ENCODE data around the gene KRTAP4-7.

DNA sequence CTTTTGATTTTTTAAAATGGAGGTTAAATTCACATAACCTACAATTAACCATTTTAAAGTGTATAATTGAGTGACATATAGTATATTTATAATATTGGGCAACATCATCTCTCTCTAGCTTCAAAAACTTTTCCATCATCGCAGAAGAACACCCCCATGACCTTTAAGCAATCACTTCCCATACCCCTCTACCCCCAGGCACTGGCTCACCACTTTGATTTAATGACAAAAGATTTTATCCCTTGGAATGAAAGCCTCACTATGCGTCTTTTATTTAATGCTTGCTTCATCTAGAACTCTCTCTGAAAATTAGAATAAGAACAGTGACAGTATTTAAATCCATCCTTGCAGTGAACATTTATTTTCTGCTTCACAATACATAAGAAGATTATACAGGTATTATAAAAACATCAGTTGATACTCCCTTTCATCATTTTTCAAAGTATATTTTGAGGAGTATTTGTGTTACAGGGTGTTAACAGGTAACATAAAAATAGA lies 46.0 kb upstream of the KRTAP4-7 start:
- TF ChIP-seq EZH2 (IDR thresholded peaks at IDR 0.05; ENCODE audit: insufficient read depth, poor library complexity, severe bottlenecking) = no peak
- no peak for TF ChIP-seq EZH2phosphoT487 (IDR thresholded peaks at IDR 0.05; ENCODE audit: insufficient read depth, low read depth)
